HCT116 (cell line): ENCODE measurements around the gene RUNDC3A. TPM values are rescaled to one million over a fixed set of nuclear protein-coding genes. Genes with fewer than 3 reads are reported as not detected.

ENCODE experiments used
- ATAC-seq: fragments of 200-7000 bp; cut with Tn5 transposase; 2 replicates; pipeline ENCODE4 v1.9.1; 2020; ENCODE audit warnings: mild to moderate bottlenecking, moderate library complexity
- BruUV-seq: library from RNA; stranded (reverse); fragments of 400-500 nt; replicated peaks from 2 replicates; lab custom pipeline; 2021; lab: Mats Ljungman, UMichigan
- CTCF ChIA-PET: fragments of 300-600 bp; sonication (Branson Sonifier 250); formaldehyde crosslinking; loops from one replicate; lab custom pipeline; 2021; ENCODE audit warnings: antibody characterized with exemption; lab: Charles Lee
- POLR2A ChIA-PET: fragments of 300-600, 350-600 bp; sonication (Branson Sonifier 250); formaldehyde crosslinking; loops from one replicate; lab custom pipeline; 2021; ENCODE audit warnings: antibody characterized with exemption; lab: Charles Lee
- RAD21 ChIA-PET, 2 experiments: fragments of 300-600 bp; sonication (Branson Sonifier 250); formaldehyde crosslinking; loops; one replicate each; lab custom pipeline; 2023; ENCODE audit warnings: low total read pairs in 2 of 2; ENCODE audit not compliant: uncharacterized antibody in 2 of 2, unreplicated experiment in 2 of 2, low non-redundant PET in 1 of 2; lab: Charles Lee
- DNase-seq: peaks from one replicate; pipeline ENCODE4 v3.0.0-alpha.2; 2010; ENCODE audit warnings: low read depth, low spot score
- H2AFZ ChIP-seq: fragments of 200-600 bp; shearing (Covaris generic), sonication (generic); 2 replicates; pipeline ENCODE4 v1.6.1; 2017; ENCODE audit warnings: low read depth, mixed run types, mixed read lengths, antibody characterized with exemption, low read length; ENCODE audit not compliant: poor library complexity, severe bottlenecking
- H3K27ac ChIP-seq: 2 replicates; pipeline ENCODE4 v1.5.1; 2012; ENCODE audit warnings: low read depth, low read length
- H3K27me3 ChIP-seq: fragments of 200-600 bp; sonication (generic); 2 replicates; pipeline ENCODE4 v1.6.1; 2016; ENCODE audit warnings: mixed run types, low read length, mixed read lengths; ENCODE audit not compliant: insufficient read depth
- H3K36me3 ChIP-seq, 2 experiments: fragments of 200-500 bp in 1 of 2; fragments of 200-600 bp in 1 of 2; sonication (Bioruptor generic) in 1 of 2; sonication (generic) in 1 of 2; 2 replicates each; pipeline versions ENCODE4 v1.5.1 to v1.6.1; 2014 to 2016; ENCODE audit warnings: low read length in 2 of 2, inconsistent platforms in 1 of 2, mixed read lengths in 1 of 2, mixed run types in 1 of 2; ENCODE audit not compliant: insufficient read depth in 2 of 2, control insufficient read depth in 1 of 2
- H3K4me1 ChIP-seq, 2 experiments: fragments of 200-600 bp in 1 of 2; sonication (generic) in 1 of 2; 2 replicates each; pipeline versions ENCODE4 v1.5.1 to v1.6.1; 2012 to 2017; ENCODE audit warnings: low read length in 2 of 2, inconsistent platforms in 1 of 2, mild to moderate bottlenecking in 1 of 2, mixed read lengths in 1 of 2, mixed run types in 1 of 2, moderate library complexity in 1 of 2; ENCODE audit not compliant: insufficient read depth in 2 of 2, control insufficient read depth in 1 of 2
- H3K4me2 ChIP-seq: fragments of 200-600 bp; sonication (generic); 2 replicates; pipeline ENCODE4 v1.6.1; 2017; ENCODE audit warnings: mixed run types, low read length, mixed read lengths
- H3K4me3 ChIP-seq, 2 experiments: fragments of 200-600 bp in 1 of 2; sonication (generic) in 1 of 2; replicated peaks in 1 of 2; 2 replicates each; pipeline ENCODE4 v1.5.1; 2011 to 2016; ENCODE audit warnings: low read length in 2 of 2, control low read depth in 1 of 2, low read depth in 1 of 2, mild to moderate bottlenecking in 1 of 2, mixed read lengths in 1 of 2, mixed run types in 1 of 2
- H3K79me2 ChIP-seq: fragments of 200-600 bp; sonication (generic); 2 replicates; pipeline ENCODE4 v1.6.1; 2017; ENCODE audit warnings: mild to moderate bottlenecking, mixed run types, low read length, moderate library complexity, mixed read lengths; ENCODE audit not compliant: insufficient read depth
- H3K9ac ChIP-seq: fragments of 200-600 bp; sonication (generic); 2 replicates; pipeline ENCODE4 v1.6.1; 2016; ENCODE audit warnings: low read length, mixed read lengths
- H3K9me2 ChIP-seq: fragments of 200-600 bp; sonication (generic), shearing (Covaris generic); 2 replicates; pipeline ENCODE4 v1.6.1; 2017; ENCODE audit warnings: mixed run types, mild to moderate bottlenecking, moderate library complexity; ENCODE audit not compliant: insufficient read depth
- H3K9me3 ChIP-seq, 2 experiments: fragments of 200-500 bp in 1 of 2; fragments of 200-600 bp in 1 of 2; sonication (Bioruptor generic) in 1 of 2; sonication (generic) in 1 of 2; 2 replicates each; pipeline ENCODE4 v1.6.1; 2014 to 2017; ENCODE audit warnings: low read length in 2 of 2, mixed read lengths in 2 of 2, inconsistent platforms in 1 of 2, low read depth in 1 of 2, mild to moderate bottlenecking in 1 of 2, mixed run types in 1 of 2, moderate library complexity in 1 of 2; ENCODE audit not compliant: control insufficient read depth in 1 of 2, insufficient read depth in 1 of 2
- H4K20me1 ChIP-seq: fragments of 200-600 bp; sonication (generic), shearing (Covaris generic); 2 replicates; pipeline ENCODE4 v1.6.1; 2017; ENCODE audit warnings: mixed run types, mild to moderate bottlenecking, moderate library complexity; ENCODE audit not compliant: insufficient read depth
- FOSL1 ChIP-seq: IDR thresholded peaks from 2 replicates; pipeline ENCODE4 v1.6.1; 2012; ENCODE audit warnings: low read depth
- POLR2AphosphoS5 ChIP-seq: IDR thresholded peaks from 2 replicates; pipeline ENCODE4 v1.6.1; 2011; ENCODE audit warnings: mild to moderate bottlenecking, low read depth, low read length, moderate library complexity
- intact Hi-C: fragments of 100-400 bp; cut with micrococcal nuclease; formaldehyde crosslinking; loops from 2 replicates; pipeline ENCODE4 v1.10.0; 2022
- total RNA-seq: library from RNA; stranded (reverse); gene quantifications from one replicate; pipeline ENCODE4 v1.2.1, GENCODE V29; 2021; ENCODE audit not compliant: unreplicated experiment
- TF ChIP-seq, protein P1 (sequence below): IDR thresholded peaks from 2 replicates; pipeline ENCODE4 v1.6.1; 2011; ENCODE audit warnings: mild to moderate bottlenecking, low read length, moderate library complexity; ENCODE audit not compliant: insufficient replicate concordance; ENCODE audit errors: extremely low read depth

RUNDC3A gene
- total RNA-seq, 1 experiment from 2014 or later: 0.61 TPM

GRCh38 chr17:44352828-44353671 is 44.6 kb downstream of the RUNDC3A start:
- H3K36me3 ChIP-seq: peaks cover 0 to 4% of the 10 kb centered on the region in 2 experiments; a peak in 1 of 4 replicates
- RAD21 ChIA-PET: no interaction called here

GRCh38 chr17:44353672-44354331 is 45.4 kb downstream of the RUNDC3A start:
- Histone ChIP-seq H2AFZ (no peak overlapping the region), H3K79me2 (no peaks in the 10 kb centered on the region), H3K4me1 (no peaks in the 10 kb centered on the region), H3K4me2 (no peak overlapping the region), H3K27me3 (no peaks in the 10 kb centered on the region), H3K4me3 (no peak overlapping the region), H3K9me3 (no peaks in the 10 kb centered on the region), H4K20me1 (no peaks in the 10 kb centered on the region), H3K27ac (no peak overlapping the region), H3K9ac (no peak overlapping the region), H3K9me2 (no peaks in the 10 kb centered on the region), H3K36me3 (peaks cover 0 to 4% of the 10 kb centered on the region in 2 experiments; a peak in 1 of 4 replicates)
- ChIA-PET POLR2A (no interaction called here), CTCF (no interaction called here), RAD21 (no interaction called here)
- TF ChIP-seq FOSL1: no peak
- DNase-seq: no peak
- no peak for ATAC-seq
- intact Hi-C loops: no loop called here
- no TSS peak for BruUV-seq

More at GRCh38 chr17:44352828-44353671, 44.6 kb downstream of the RUNDC3A start:
- Histone ChIP-seq H3K9ac (no peak overlapping the region), H3K4me1 (no peaks in the 10 kb centered on the region), H3K27ac (no peak overlapping the region), H3K79me2 (no peaks in the 10 kb centered on the region), H3K9me3 (no peaks in the 10 kb centered on the region), H3K4me2 (no peak overlapping the region), H2AFZ (no peak overlapping the region), H3K9me2 (no peaks in the 10 kb centered on the region), H3K4me3 (no peak overlapping the region), H3K27me3 (no peaks in the 10 kb centered on the region), H4K20me1 (no peaks in the 10 kb centered on the region)
- ATAC-seq (no peak), DNase-seq (no peak)
- intact Hi-C loops: no loop called here
- ChIA-PET CTCF (no interaction called here), POLR2A (no interaction called here)
- peak; percentile 9; the same call in 1 of the 2 replicates for TF ChIP-seq POLR2AphosphoS5
- TF ChIP-seq, protein P1, sequence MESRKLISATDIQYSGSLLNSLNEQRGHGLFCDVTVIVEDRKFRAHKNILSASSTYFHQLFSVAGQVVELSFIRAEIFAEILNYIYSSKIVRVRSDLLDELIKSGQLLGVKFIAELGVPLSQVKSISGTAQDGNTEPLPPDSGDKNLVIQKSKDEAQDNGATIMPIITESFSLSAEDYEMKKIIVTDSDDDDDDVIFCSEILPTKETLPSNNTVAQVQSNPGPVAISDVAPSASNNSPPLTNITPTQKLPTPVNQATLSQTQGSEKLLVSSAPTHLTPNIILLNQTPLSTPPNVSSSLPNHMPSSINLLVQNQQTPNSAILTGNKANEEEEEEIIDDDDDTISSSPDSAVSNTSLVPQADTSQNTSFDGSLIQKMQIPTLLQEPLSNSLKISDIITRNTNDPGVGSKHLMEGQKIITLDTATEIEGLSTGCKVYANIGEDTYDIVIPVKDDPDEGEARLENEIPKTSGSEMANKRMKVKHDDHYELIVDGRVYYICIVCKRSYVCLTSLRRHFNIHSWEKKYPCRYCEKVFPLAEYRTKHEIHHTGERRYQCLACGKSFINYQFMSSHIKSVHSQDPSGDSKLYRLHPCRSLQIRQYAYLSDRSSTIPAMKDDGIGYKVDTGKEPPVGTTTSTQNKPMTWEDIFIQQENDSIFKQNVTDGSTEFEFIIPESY: no peak
- no TSS peak for BruUV-seq
